A549 (cell line): ENCODE results near the gene VSIG10. TPM values are rescaled to one million over a fixed set of nuclear protein-coding genes. Genes with fewer than 3 reads are reported as not detected.
A peak's percentile ranks its signal among the peaks of the same experiment; 100 is the strongest.

ENCODE experiments used
- ATAC-seq, 2 experiments: fragments of 200-7000 bp in 1 of 2; fragments of >200 bp in 1 of 2; cut with Nextera tagmentation in 1 of 2; cut with Tn5 transposase in 1 of 2; 3 replicates each; pipeline versions ENCODE4 v1.8.0 to v1.9.1; 2018 to 2020; ENCODE audit warnings: mild to moderate bottlenecking in 1 of 2, moderate library complexity in 1 of 2
- CTCF ChIA-PET: fragments of 300-600 bp; sonication (Branson Sonifier 250); formaldehyde crosslinking; extraction: SDS; loops from one replicate; lab custom pipeline; 2021; ENCODE audit warnings: antibody characterized with exemption, inconsistent platforms; lab: Yijun Ruan, JAX
- POLR2A ChIA-PET: fragments of 350-600 bp; formaldehyde crosslinking; extraction: SDS; loops from one replicate; lab custom pipeline; 2021; ENCODE audit warnings: antibody characterized with exemption, inconsistent platforms; lab: Yijun Ruan, JAX
- DNase-seq, 2 experiments: peaks; one replicate each; pipeline versions ENCODE4 v3.0.0 to v3.0.0-alpha.2; 2011 to 2016; ENCODE audit warnings: low read depth in 1 of 2, low spot score in 1 of 2
- FAIRE-seq: peaks from 2 replicates; lab custom pipeline; 2011; peaks lifted over from hg19 to GRCh38; lab: Jason Lieb, UNC
- H3K27ac ChIP-seq, 2 experiments: fragments of >200 bp; sonication (Bioruptor Twin); formaldehyde crosslinking; 3 replicates each; pipeline ENCODE4 v1.5.1; 2016 to 2017
- H3K4me1 ChIP-seq: fragments of >200 bp; sonication (Bioruptor Twin); formaldehyde crosslinking; 3 replicates; pipeline ENCODE4 v1.6.1; 2016
- H3K4me2 ChIP-seq: fragments of >200 bp; sonication (Bioruptor Twin); formaldehyde crosslinking; 3 replicates; pipeline ENCODE4 v1.6.1; 2016
- H3K4me3 ChIP-seq: fragments of >200 bp; sonication (Bioruptor Twin); formaldehyde crosslinking; 3 replicates; pipeline ENCODE4 v1.5.1; 2016
- H3K9me3 ChIP-seq: fragments of >200 bp; sonication (Bioruptor Twin); formaldehyde crosslinking; 3 replicates; pipeline ENCODE4 v1.6.1; 2016
- BCL3 ChIP-seq: fragments of >200 bp; sonication (Bioruptor Twin); formaldehyde crosslinking; IDR thresholded peaks from 3 replicates; pipeline ENCODE4 v1.6.1; 2016
- CEBPB ChIP-seq, 2 experiments: fragments of >200 bp in 1 of 2; sonication (Bioruptor Twin) in 1 of 2; formaldehyde crosslinking in 1 of 2; IDR thresholded peaks; 2 replicates each; pipeline ENCODE4 v1.6.1; 2012 to 2016
- CTCF ChIP-seq: fragments of >200 bp; sonication (Bioruptor Twin); formaldehyde crosslinking; IDR thresholded peaks from 3 replicates; pipeline ENCODE4 v1.5.1; 2016
- E2F6 ChIP-seq: IDR thresholded peaks from 2 replicates; pipeline ENCODE4 v1.6.1; 2012; ENCODE audit warnings: low read depth, borderline replicate concordance
- EHF ChIP-seq: fragments of 250-450 bp; sonication (Bioruptor Pico); IDR thresholded peaks from 2 replicates; pipeline ENCODE4 v1.5.0; 2020; ENCODE audit warnings: mild to moderate bottlenecking
- EHMT2 ChIP-seq: fragments of 200-600 bp; sonication (generic); IDR thresholded peaks from 2 replicates; pipeline ENCODE4 v1.6.1; 2016; ENCODE audit warnings: antibody characterized with exemption, low read depth, mild to moderate bottlenecking, moderate library complexity
- ELK1 ChIP-seq: fragments of 150-350 bp; IDR thresholded peaks from 2 replicates; pipeline ENCODE4 v1.6.1; 2014; ENCODE audit warnings: low read depth, mild to moderate bottlenecking, low read length
- HOXA7 ChIP-seq: fragments of 250-450 bp; sonication (Bioruptor Pico); IDR thresholded peaks from 2 replicates; pipeline ENCODE4 v1.5.0; 2020; ENCODE audit warnings: mild to moderate bottlenecking, moderate library complexity
- JUN ChIP-seq, 2 experiments: fragments of >200 bp; sonication (Bioruptor Twin); formaldehyde crosslinking; IDR thresholded peaks; 2 replicates in 1 of 2; 3 replicates in 1 of 2; pipeline ENCODE4 v1.6.1; 2016 to 2017
- PBX3 ChIP-seq: IDR thresholded peaks from 2 replicates; pipeline ENCODE4 v1.6.1; 2012
- USF2 ChIP-seq: fragments of 450-650 bp; IDR thresholded peaks from 2 replicates; pipeline ENCODE4 v1.6.1; 2014; ENCODE audit warnings: antibody characterized with exemption
- ZFP36 ChIP-seq: fragments of 450-650 bp; IDR thresholded peaks from 2 replicates; pipeline ENCODE4 v1.6.1; 2014; ENCODE audit warnings: borderline replicate concordance; ENCODE audit not compliant: partially characterized antibody
- WGBS: methylation state at CpG from one replicate; pipeline ENCODE4 v1.1.6; 2017; ENCODE audit errors: missing lambda C conversion rate; 5-methylcytosine and 5-hydroxymethylcytosine counted together
- polyA plus RNA-seq, 4 experiments: library from polyadenylated mRNA; depleted of rRNA in 3 of 4; stranded (reverse); fragments of >200 nt; fragmentation: RNase III in 1 of 4; extraction: RNeasy Plus Mini Kit Qiagen cat#74134 plus additional on column Dnase treatment in 1 of 4; gene quantifications; 2 replicates in 3 of 4; 3 replicates in 1 of 4; pipeline ENCODE4 v1.2.3, GENCODE V29; 2011 to 2017

The VSIG10 gene
- polyA plus RNA-seq, 2 of the 4 experiments (the other 2 are of a cell fraction), result 18.3 to 20.2 TPM

- TF ChIP-seq ELK1 (no peak), HOXA7 (CRISPR knock-in tag) (no peak), EHMT2 (no peak), ZFP36 (no peak)
These were observed 39.2 kb downstream of the VSIG10 start (continued) for GRCh38 chr12:118064608-118065007.

GRCh38 chr12:118063576-118064391, 40.0 kb downstream of the VSIG10 start:
- POLR2A ChIA-PET, result interaction anchor here (0.7 kb wide), 1 partner anchor 28 kb away, joined by 8 read pairs; no protein-coding TSS in a partner anchor
- H3K9me3 ChIP-seq, result no peaks in the 10 kb centered on the region
- peak overlapping the region; percentile 18 to 52; a peak in 4 of 6 replicates for H3K27ac ChIP-seq
- peaks cover 28% of the 10 kb centered on the region for H3K4me1 ChIP-seq
- peak overlapping the region; percentile 82 for H3K4me2 ChIP-seq
- ATAC-seq, result no peak
- CTCF ChIA-PET, result interaction anchor here (0.8 to 3.9 kb wide), 9 partner anchors 10 to 207 kb away, joined by 3 to 19 read pairs (median 4); partner anchors contain the start of gene VSIG10
- no peak for TF ChIP-seq EHF
- peak; percentile 53 to 58; a peak in 3 of 4 replicates for TF ChIP-seq CEBPB (IDR thresholded peaks at IDR 0.05)
- TF ChIP-seq, all 56 proteins: peak for 1
- FAIRE-seq (no peak), DNase-seq (no peak)
- no peak overlapping the region for H3K4me3 ChIP-seq
- WGBS, result 70% methylated on average over 4 of the region's 4 CpGs

GRCh38 chr12:118061873-118062843, 41.7 kb downstream of the VSIG10 start:
- H3K4me2 ChIP-seq, result peak overlapping the region; percentile 82
- H3K27ac ChIP-seq, result peak overlapping the region; percentile 98 to 100
- peak overlapping the region; percentile 87 for H3K4me3 ChIP-seq
- peak; percentile 41 to 71 for ATAC-seq
- peak; percentile 73 to 74 for DNase-seq
- no peak for TF ChIP-seq CTCF
- no peak for TF ChIP-seq BCL3
- TF ChIP-seq PBX3, result peak; percentile 55
- TF ChIP-seq ELK1, result no peak
- 0 out of 5 replicates have a peak, but pooled peaks of 1 of the 2 experiments have one; percentile 1 for TF ChIP-seq JUN (IDR thresholded peaks at IDR 0.05)
- TF ChIP-seq E2F6, result peak; percentile 78; the same call in 1 of the 2 replicates
- no peak for TF ChIP-seq USF2
- TF ChIP-seq, all 56 proteins: peak for 3
- no peaks in the 10 kb centered on the region for H3K9me3 ChIP-seq
- CTCF ChIA-PET, result interaction anchor here (0.5 to 3.9 kb wide), 4 partner anchors 14 to 442 kb away, joined by 3 to 19 read pairs (median 7); no protein-coding TSS in a partner anchor
- peaks cover 42% of the 10 kb centered on the region for H3K4me1 ChIP-seq
- WGBS, result 8% methylated on average over 43 of the region's 44 CpGs
- POLR2A ChIA-PET, result interaction anchor here (0.6 to 2.9 kb wide), 3 partner anchors 41 to 651 kb away, joined by 3 to 13 read pairs (median 11); partner anchors contain the start of genes PEBP1 and VSIG10
- FAIRE-seq, result no peak
